GM13976 (cell line): ENCODE measurements around the gene ATP2B3.

Experiments used
- DNase-seq: peaks from one replicate; pipeline ENCODE4 v3.0.0; 2012; ENCODE audit warnings: low spot score
- CTCF ChIP-seq: IDR thresholded peaks from 2 replicates; pipeline ENCODE4 v1.5.1; 2012; ENCODE audit warnings: borderline replicate concordance, mild to moderate bottlenecking; ENCODE audit not compliant: insufficient read depth; ENCODE audit errors: extremely low read depth, missing control alignments, control extremely low read depth
- in situ Hi-C: fragments of 300-500 bp; cut with MboI; formaldehyde crosslinking; loops from one replicate; pipeline ENCODE4 v1.12.0; 2022; ENCODE audit warnings: low sequenced_read_pairs, mixed read lengths, inconsistent platforms; ENCODE audit not compliant: unreplicated experiment

The ATP2B3 gene

GRCh38 chrX:153474266-153474665 lies 43.2 kb upstream of the ATP2B3 start:
- in situ Hi-C loops, result no loop called here

GRCh38 chrX:153474718-153475117 lies 42.7 kb upstream of the ATP2B3 start:
- no peak for DNase-seq
- TF ChIP-seq CTCF, result no peak
- in situ Hi-C loops, result no loop called here

More at GRCh38 chrX:153474266-153474665, 43.2 kb upstream of the ATP2B3 start:
- no peak for DNase-seq
- TF ChIP-seq CTCF, result no peak

- TF ChIP-seq CTCF, result no peak
- DNase-seq, result no peak
Observed at GRCh38 chrX:153475271-153475670, 42.2 kb upstream of the ATP2B3 start.

GRCh38 chrX:153475751-153476281 lies 41.6 kb upstream of the ATP2B3 start:
- in situ Hi-C loops, result no loop called here
- TF ChIP-seq CTCF, result no peak
- no peak for DNase-seq

More at GRCh38 chrX:153475271-153475670, 42.2 kb upstream of the ATP2B3 start:
- in situ Hi-C loops, result no loop called here

- in situ Hi-C loops, result no loop called here
- TF ChIP-seq CTCF, result no peak
- no peak for DNase-seq
Observed at GRCh38 chrX:153476666-153477363, 40.6 kb upstream of the ATP2B3 start.

- DNase-seq, result no peak
- in situ Hi-C loops, result no loop called here
- no peak for TF ChIP-seq CTCF
Observed at GRCh38 chrX:153477364-153477857, 40.0 kb upstream of the ATP2B3 start.
